GM23338 (cell line): ENCODE data around the gene TRIM71. TPM values are rescaled to one million over a fixed set of nuclear protein-coding genes. Genes with fewer than 3 reads are reported as not detected.

Source experiments
- ATAC-seq: fragments of 200-7000 bp; cut with Tn5 transposase; 3 replicates; pipeline ENCODE4 v1.9.1; 2020
- DNase-seq: peaks from one replicate; pipeline ENCODE4 v3.0.0-alpha.2; 2015; ENCODE audit warnings: low spot score
- H2AFZ ChIP-seq: fragments of 200-600 bp; sonication (generic); 2 replicates; pipeline ENCODE4 v1.8.0; 2016; ENCODE audit warnings: antibody characterized with exemption, mild to moderate bottlenecking, moderate library complexity
- H3F3A ChIP-seq: fragments of 200-600 bp; sonication (generic); replicated peaks from 2 replicates; pipeline ENCODE4 v1.8.0; 2017; ENCODE audit warnings: antibody characterized with exemption, mixed run types, low read depth
- H3K27ac ChIP-seq: fragments of 200-600 bp; sonication (generic); 2 replicates; pipeline ENCODE4 v1.6.1; 2016; ENCODE audit warnings: low read depth
- H3K27me3 ChIP-seq: fragments of 200-600 bp; sonication (generic); 2 replicates; pipeline ENCODE4 v1.8.0; 2016; ENCODE audit warnings: mild to moderate bottlenecking, mixed run types, moderate library complexity; ENCODE audit not compliant: insufficient read depth
- H3K36me3 ChIP-seq: fragments of 200-600 bp; sonication (generic); 2 replicates; pipeline ENCODE4 v1.8.0; 2016; ENCODE audit warnings: mild to moderate bottlenecking; ENCODE audit not compliant: insufficient read depth
- H3K4me1 ChIP-seq: fragments of 200-600 bp; sonication (generic); 2 replicates; pipeline ENCODE4 v1.8.0; 2016; ENCODE audit warnings: mild to moderate bottlenecking, moderate library complexity; ENCODE audit not compliant: insufficient read depth
- H3K4me2 ChIP-seq: fragments of 200-600 bp; sonication (generic); 2 replicates; pipeline ENCODE4 v1.7.1; 2017; ENCODE audit warnings: mixed run types
- H3K4me3 ChIP-seq: fragments of 200-600 bp; sonication (generic); 2 replicates; pipeline ENCODE4 v1.6.1; 2016; ENCODE audit warnings: mixed run types
- H3K79me2 ChIP-seq: fragments of 200-600 bp; sonication (generic); replicated peaks from 2 replicates; pipeline ENCODE4 v1.8.0; 2017; ENCODE audit warnings: mild to moderate bottlenecking; ENCODE audit not compliant: insufficient read depth
- H3K9me2 ChIP-seq: fragments of 200-600 bp; sonication (generic); 2 replicates; pipeline ENCODE4 v1.8.0; 2017; ENCODE audit not compliant: insufficient read depth
- H4K20me1 ChIP-seq: fragments of 200-600 bp; sonication (generic); replicated peaks from 2 replicates; pipeline ENCODE4 v1.8.0; 2017; ENCODE audit warnings: mild to moderate bottlenecking; ENCODE audit not compliant: insufficient read depth
- H3K27ac Mint-ChIP-seq: 2 replicates; pipeline ENCODE4 v1.8.0; 2020; ENCODE audit warnings: inconsistent platforms, mild to moderate bottlenecking, moderate library complexity, mixed read lengths
- H3K27me3 Mint-ChIP-seq: 3 replicates; pipeline ENCODE4 v1.8.0; 2022; ENCODE audit warnings: low read depth, mild to moderate bottlenecking, moderate library complexity, mixed read lengths, inconsistent platforms; ENCODE audit not compliant: insufficient read depth, poor library complexity
- H3K36me3 Mint-ChIP-seq: 3 replicates; pipeline ENCODE4 v1.8.0; 2021; ENCODE audit warnings: low read depth, mild to moderate bottlenecking, inconsistent platforms, moderate library complexity, mixed read lengths
- H3K4me1 Mint-ChIP-seq: 3 replicates; pipeline ENCODE4 v1.8.0; 2020; ENCODE audit warnings: mild to moderate bottlenecking, inconsistent platforms, mixed read lengths
- H3K4me3 Mint-ChIP-seq: 3 replicates; pipeline ENCODE4 v1.8.0; 2021; ENCODE audit warnings: moderate library complexity, mild to moderate bottlenecking, inconsistent platforms, mixed read lengths
- H3K9me3 Mint-ChIP-seq: 3 replicates; pipeline ENCODE4 v1.8.0; 2020; ENCODE audit warnings: moderate library complexity, mild to moderate bottlenecking, inconsistent platforms, mixed read lengths
- CREB1 ChIP-seq: fragments of 250-450 bp; sonication (Bioruptor Pico); IDR thresholded peaks from 2 replicates; pipeline ENCODE4 v1.5.0; 2020; ENCODE audit warnings: low read depth, mild to moderate bottlenecking, moderate library complexity
- ETS1 ChIP-seq: IDR thresholded peaks from 2 replicates; pipeline ENCODE4 v1.6.1; 2016; ENCODE audit warnings: antibody characterized with exemption
- EZH2 ChIP-seq: fragments of 200-600 bp; sonication (generic); IDR thresholded peaks from one replicate; pipeline ENCODE4 v1.8.0; 2017; ENCODE audit warnings: antibody characterized with exemption, mild to moderate bottlenecking, low read depth; ENCODE audit not compliant: unreplicated experiment
- EZH2phosphoT487 ChIP-seq: fragments of 200-600 bp; sonication (generic); IDR thresholded peaks from one replicate; pipeline ENCODE4 v1.8.1; 2018; ENCODE audit warnings: antibody characterized with exemption; ENCODE audit not compliant: unreplicated experiment
- JUNB ChIP-seq: IDR thresholded peaks from one replicate; pipeline ENCODE4 v1.6.1; 2016; ENCODE audit warnings: antibody characterized with exemption; ENCODE audit not compliant: unreplicated experiment
- NANOG ChIP-seq: IDR thresholded peaks from 2 replicates; pipeline ENCODE4 v1.6.1; 2016; ENCODE audit warnings: antibody characterized with exemption, borderline replicate concordance
- ZNF114 ChIP-seq: fragments of 250-450 bp; sonication (Bioruptor Pico); IDR thresholded peaks from 2 replicates; pipeline ENCODE4 v1.5.0; 2020; ENCODE audit warnings: mild to moderate bottlenecking, moderate library complexity
- ZNF331 ChIP-seq: fragments of 250-450 bp; sonication (Bioruptor Pico); IDR thresholded peaks from 2 replicates; pipeline ENCODE4 v1.5.0; 2020; ENCODE audit warnings: low read depth, mild to moderate bottlenecking, moderate library complexity
- ZNF462 ChIP-seq: fragments of 250-450 bp; sonication (Bioruptor Pico); IDR thresholded peaks from 2 replicates; pipeline ENCODE4 v1.5.0; 2020; ENCODE audit warnings: mild to moderate bottlenecking, moderate library complexity
- polyA plus RNA-seq: library from polyadenylated mRNA; unstranded; fragments of >200 nt; fragmentation: Nextera tagmentation; extraction: Ambion mirVana; gene quantifications from 2 replicates; pipeline ENCODE4 v1.2.1, GENCODE V29; 2016
- total RNA-seq: library from RNA; depleted of rRNA; stranded (reverse); fragments of >200 nt; shearing (Covaris generic); gene quantifications from 2 replicates; pipeline ENCODE4 v1.2.3, GENCODE V29; 2014

Gene TRIM71
- total and polyA plus RNA-seq, 2 experiments from 2014 or later = 71.5 to 346 TPM

- no peak for TF ChIP-seq ZNF462 (CRISPR knock-in tag)
- TF ChIP-seq ETS1 = no peak
Observed at GRCh38 chr3:32832193-32832592, 14.4 kb downstream of the TRIM71 start (continued).

- Mint-ChIP-seq H3K9me3 (no peaks in the 10 kb centered on the region; the same call in 2 of the 3 replicates), H3K4me3 (peak overlapping the region; percentile 66), H3K27ac (peak overlapping the region; percentile 64), H3K36me3 (peaks cover 54% of the 10 kb centered on the region), H3K27me3 (peaks cover 45% of the 10 kb centered on the region), H3K4me1 (peaks cover 88% of the 10 kb centered on the region)
- no peak for DNase-seq
- Histone ChIP-seq H2AFZ (no peak overlapping the region), H3F3A (peaks cover 42% of the 10 kb centered on the region), H3K79me2 (peaks cover 100% of the 10 kb centered on the region), H3K9me2 (no peaks in the 10 kb centered on the region), H3K4me1 (peaks cover 93% of the 10 kb centered on the region), H3K4me3 (peak overlapping the region; percentile 47), H3K36me3 (no peaks in the 10 kb centered on the region), H3K27me3 (no peaks in the 10 kb centered on the region), H3K27ac (peak overlapping the region; percentile 82), H4K20me1 (peaks cover 59% of the 10 kb centered on the region), H3K4me2 (peak overlapping the region; percentile 76)
- no peak for ATAC-seq
- TF ChIP-seq ZNF462 (CRISPR knock-in tag) (no peak), ZNF114 (CRISPR knock-in tag) (no peak), ZNF331 (CRISPR knock-in tag) (no peak), CREB1 (CRISPR knock-in tag) (no peak), EZH2 (no peak), NANOG (no peak), JUNB (no peak), EZH2phosphoT487 (no peak)
Observed at GRCh38 chr3:32835049-32835371, 17.2 kb downstream of the TRIM71 start.
